Mesendoderm (in vitro differentiated cells): ENCODE results near the gene SSC5D.

ENCODE experiments used
- DNase-seq: peaks from one replicate; pipeline ENCODE4 v3.0.0; 2013
- H2AK5ac ChIP-seq: 2 replicates; pipeline ENCODE4 v1.6.1; 2013; ENCODE audit warnings: low read length, inconsistent platforms
- H2BK120ac ChIP-seq: 2 replicates; pipeline ENCODE4 v1.6.1; 2013; ENCODE audit warnings: low read depth, mild to moderate bottlenecking, low read length, moderate library complexity, mixed read lengths
- H2BK15ac ChIP-seq: replicated peaks from 2 replicates; pipeline ENCODE4 v1.6.1; 2013; ENCODE audit warnings: low read depth, mild to moderate bottlenecking, moderate library complexity
- H2BK5ac ChIP-seq: 2 replicates; pipeline ENCODE4 v1.6.1; 2013; ENCODE audit warnings: low read length, inconsistent platforms
- H3K18ac ChIP-seq: 2 replicates; pipeline ENCODE4 v1.6.1; 2013; ENCODE audit warnings: mild to moderate bottlenecking, low read length, mixed read lengths
- H3K23ac ChIP-seq: one replicate; pipeline ENCODE4 v1.6.1; 2013; ENCODE audit warnings: low read length
- H3K27ac ChIP-seq: 2 replicates; pipeline ENCODE4 v1.5.1; 2013; ENCODE audit warnings: low read depth, mild to moderate bottlenecking, inconsistent platforms, low read length, moderate library complexity
- H3K27me3 ChIP-seq: 2 replicates; pipeline ENCODE4 v1.6.1; 2013; ENCODE audit warnings: low read length, control low read depth, mild to moderate bottlenecking, inconsistent platforms; ENCODE audit not compliant: insufficient read depth, poor library complexity
- H3K36me3 ChIP-seq: 2 replicates; pipeline ENCODE4 v1.6.1; 2013; ENCODE audit warnings: low read length, inconsistent platforms; ENCODE audit not compliant: control insufficient read depth, insufficient read depth
- H3K4ac ChIP-seq: one replicate; pipeline ENCODE4 v1.6.1; 2013; ENCODE audit warnings: low read depth, mild to moderate bottlenecking, low read length, moderate library complexity
- H3K4me1 ChIP-seq: 2 replicates; pipeline ENCODE4 v1.6.1; 2013; ENCODE audit warnings: low read depth, low read length, inconsistent platforms; ENCODE audit not compliant: control insufficient read depth
- H3K4me2 ChIP-seq: 2 replicates; pipeline ENCODE4 v1.6.1; 2013; ENCODE audit warnings: low read length
- H3K4me3 ChIP-seq: 2 replicates; pipeline ENCODE4 v1.5.1; 2013; ENCODE audit warnings: mild to moderate bottlenecking, low read length
- H3K56ac ChIP-seq: one replicate; pipeline ENCODE4 v1.6.1; 2013; ENCODE audit warnings: low read length
- H3K79me1 ChIP-seq: 2 replicates; pipeline ENCODE4 v1.6.1; 2013; ENCODE audit warnings: low read length, inconsistent platforms
- H3K79me2 ChIP-seq: 2 replicates; pipeline ENCODE4 v1.6.1; 2013; ENCODE audit warnings: mild to moderate bottlenecking, low read length; ENCODE audit not compliant: control insufficient read depth, insufficient read depth
- H3K9ac ChIP-seq: 2 replicates; pipeline ENCODE4 v1.6.1; 2013; ENCODE audit warnings: low read length, inconsistent platforms
- H4K5ac ChIP-seq: one replicate; pipeline ENCODE4 v1.6.1; 2013; ENCODE audit warnings: low read length
- H4K8ac ChIP-seq: one replicate; pipeline ENCODE4 v1.6.1; 2013; ENCODE audit warnings: low read depth, mild to moderate bottlenecking, control low read depth, low read length, moderate library complexity
- WGBS: extraction: QIAGEN DNeasy Blood & Tissue Kit; methylation state at CpG from one replicate; pipeline ENCODE4 v1.1.7; 2013; ENCODE audit warnings: low lambda C conversion rate, missing lambda C conversion rate; ENCODE audit not compliant: insufficient coverage; ENCODE audit errors: extremely low coverage; 5-methylcytosine and 5-hydroxymethylcytosine counted together

The SSC5D gene

GRCh38 chr19:55478364-55478763, 9.9 kb upstream of the SSC5D start:
- Histone ChIP-seq H2BK120ac (no peak overlapping the region), H3K18ac (no peak overlapping the region), H3K56ac (no peak overlapping the region), H3K23ac (no peak overlapping the region), H3K27ac (no peak overlapping the region), H4K5ac (no peak overlapping the region), H2BK5ac (no peak overlapping the region), H3K4me3 (no peak overlapping the region), H4K8ac (no peak overlapping the region), H3K79me2 (peaks cover 2% of the 10 kb centered on the region), H3K4me2 (no peak overlapping the region), H3K4ac (no peak overlapping the region), H3K4me1 (peaks cover 2% of the 10 kb centered on the region), H2BK15ac (no peak overlapping the region), H3K27me3 (no peaks in the 10 kb centered on the region), H2AK5ac (no peak overlapping the region), H3K36me3 (no peaks in the 10 kb centered on the region), H3K9ac (no peak overlapping the region), H3K79me1 (peaks cover 9% of the 10 kb centered on the region)
- DNase-seq = no peak
- no CpG with 5 or more reads among the region's 12 CpGs for WGBS

GRCh38 chr19:55479045-55479444, 9.2 kb upstream of the SSC5D start:
- H2BK5ac ChIP-seq = no peak overlapping the region
- H3K4ac ChIP-seq = no peak overlapping the region
- no CpG with 5 or more reads among the region's 17 CpGs for WGBS
- H3K79me1 ChIP-seq = peaks cover 9% of the 10 kb centered on the region
- H4K5ac ChIP-seq = no peak overlapping the region
- H3K4me2 ChIP-seq = no peak overlapping the region
- H3K9ac ChIP-seq = no peak overlapping the region
- H4K8ac ChIP-seq = no peak overlapping the region
- H3K18ac ChIP-seq = no peak overlapping the region
- no peak overlapping the region for H2AK5ac ChIP-seq
- no peak overlapping the region for H2BK120ac ChIP-seq
- DNase-seq = no peak
- peaks cover 2% of the 10 kb centered on the region for H3K79me2 ChIP-seq
- H3K23ac ChIP-seq = no peak overlapping the region
- peaks cover 2% of the 10 kb centered on the region for H3K4me1 ChIP-seq
- H2BK15ac ChIP-seq = no peak overlapping the region
- H3K36me3 ChIP-seq = no peaks in the 10 kb centered on the region
- no peak overlapping the region for H3K4me3 ChIP-seq
- peak overlapping the region; percentile 15 for H3K56ac ChIP-seq
- no peaks in the 10 kb centered on the region for H3K27me3 ChIP-seq
- no peak overlapping the region for H3K27ac ChIP-seq

- no peak overlapping the region for H3K9ac ChIP-seq
- no peak overlapping the region for H3K4ac ChIP-seq
- peaks cover 2% of the 10 kb centered on the region for H3K79me2 ChIP-seq
- no peak for DNase-seq
- H3K4me1 ChIP-seq = peaks cover 2% of the 10 kb centered on the region
- no peak overlapping the region for H2BK120ac ChIP-seq
- H3K23ac ChIP-seq = no peak overlapping the region
- H2BK5ac ChIP-seq = no peak overlapping the region
- no peak overlapping the region for H3K18ac ChIP-seq
- no peaks in the 10 kb centered on the region for H3K36me3 ChIP-seq
- no peak overlapping the region for H3K4me2 ChIP-seq
- no peak overlapping the region for H3K27ac ChIP-seq
- H3K56ac ChIP-seq = no peak overlapping the region
- H3K27me3 ChIP-seq = no peaks in the 10 kb centered on the region
- H4K5ac ChIP-seq = no peak overlapping the region
- no peak overlapping the region for H4K8ac ChIP-seq
- H3K4me3 ChIP-seq = no peak overlapping the region
- peaks cover 9% of the 10 kb centered on the region for H3K79me1 ChIP-seq
- WGBS = no CpG with 5 or more reads among the region's 15 CpGs
- H2BK15ac ChIP-seq = no peak overlapping the region
- no peak overlapping the region for H2AK5ac ChIP-seq
Measured at GRCh38 chr19:55479451-55480230, 8.6 kb upstream of the SSC5D start.

GRCh38 chr19:55481148-55481793, 7.0 kb upstream of the SSC5D start:
- DNase-seq = no peak
- Histone ChIP-seq H3K79me1 (peaks cover 10% of the 10 kb centered on the region), H3K23ac (no peak overlapping the region), H3K4me2 (no peak overlapping the region), H3K79me2 (peaks cover 2% of the 10 kb centered on the region), H3K27me3 (no peaks in the 10 kb centered on the region), H2BK15ac (no peak overlapping the region), H3K56ac (peak overlapping the region; percentile 22), H3K18ac (no peak overlapping the region), H2BK120ac (no peak overlapping the region), H3K4ac (no peak overlapping the region), H3K27ac (no peak overlapping the region), H3K9ac (no peak overlapping the region), H4K8ac (no peak overlapping the region), H4K5ac (no peak overlapping the region), H3K36me3 (no peaks in the 10 kb centered on the region), H3K4me3 (no peak overlapping the region), H2BK5ac (no peak overlapping the region), H2AK5ac (no peak overlapping the region), H3K4me1 (peaks cover 2% of the 10 kb centered on the region)
- WGBS = no CpG with 5 or more reads among the region's 52 CpGs

GRCh38 chr19:55481794-55482155, 6.5 kb upstream of the SSC5D start:
- no peak overlapping the region for H3K27ac ChIP-seq
- no peak overlapping the region for H3K18ac ChIP-seq
- H3K23ac ChIP-seq = no peak overlapping the region
- peak; percentile 24 for DNase-seq
- H2AK5ac ChIP-seq = no peak overlapping the region
- no peak overlapping the region for H3K4ac ChIP-seq
- H3K56ac ChIP-seq = peak overlapping the region; percentile 80
- peak overlapping the region; percentile 49 for H3K9ac ChIP-seq
- no peaks in the 10 kb centered on the region for H3K36me3 ChIP-seq
- no peak overlapping the region for H2BK120ac ChIP-seq
- no peak overlapping the region for H4K5ac ChIP-seq
- peaks cover 2% of the 10 kb centered on the region for H3K79me2 ChIP-seq
- H2BK5ac ChIP-seq = no peak overlapping the region
- no peak overlapping the region for H2BK15ac ChIP-seq
- no CpG with 5 or more reads among the region's 40 CpGs for WGBS
- H3K79me1 ChIP-seq = peaks cover 10% of the 10 kb centered on the region
- H4K8ac ChIP-seq = no peak overlapping the region
- no peak overlapping the region for H3K4me3 ChIP-seq
- peaks cover 2% of the 10 kb centered on the region for H3K4me1 ChIP-seq
- H3K4me2 ChIP-seq = no peak overlapping the region
- no peaks in the 10 kb centered on the region for H3K27me3 ChIP-seq
